ENCODE data around the gene ING1. TPM values are rescaled to one million over a fixed set of nuclear protein-coding genes. Genes with fewer than 3 reads are reported as not detected.
"Not testable (repeated sequence)": the region's sequence is repeated elsewhere in the genome, so short reads cannot be mapped to it uniquely, and the experiment has no call there.

Gene ING1
- total RNA-seq: 14.3 and 18.0 TPM in 2 replicates

- no peak for DNase-seq
Observed at GRCh38 chr13:110713642-110713952, at the start of gene ING1. Gene ING1, plus strand, starts transcription at chr13:110713700. Its CDS starts 450 bp downstream, at chr13:110714150.

DNA sequence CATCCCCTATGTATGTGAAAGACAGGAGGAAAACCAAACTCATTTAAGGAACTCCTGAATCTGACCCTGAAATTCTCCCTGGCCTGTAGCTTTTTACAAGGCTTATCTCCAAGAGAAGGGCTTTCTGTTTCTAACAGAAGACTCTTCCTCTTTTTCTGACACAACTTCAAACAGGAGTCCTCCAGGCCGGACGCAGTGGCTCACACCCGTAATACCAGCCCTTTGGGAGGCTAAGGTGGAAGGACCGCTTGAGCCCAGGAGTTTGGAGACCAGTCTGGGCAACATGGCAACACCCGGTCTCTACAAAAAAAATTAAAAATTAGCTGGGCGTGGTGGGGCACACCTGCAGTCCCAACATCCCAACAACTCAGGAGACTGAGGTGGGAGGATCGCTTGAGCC is 49.5 kb upstream of the ING1 start:
- no peak for DNase-seq

DNA sequence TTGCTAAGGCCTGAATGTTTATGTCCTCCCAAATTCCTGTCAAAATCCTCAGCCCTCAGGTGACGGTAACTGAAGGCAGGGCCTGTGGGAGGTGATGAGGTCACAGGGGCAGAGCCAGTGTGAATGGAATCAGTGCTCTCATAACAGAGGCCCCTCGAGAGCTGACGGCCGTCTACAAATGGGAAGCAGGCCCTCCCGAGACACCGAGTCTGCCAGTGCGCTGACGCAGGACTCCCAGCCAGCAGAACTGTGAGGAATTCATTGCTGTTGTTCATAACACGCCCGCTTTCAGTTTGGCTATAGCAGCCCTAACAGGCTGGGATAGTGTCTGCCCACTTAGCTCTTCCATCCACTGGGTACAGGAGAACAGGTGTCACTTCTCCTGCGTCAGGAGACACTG is 48.8 kb upstream of the ING1 start:
- no peak for DNase-seq

DNA sequence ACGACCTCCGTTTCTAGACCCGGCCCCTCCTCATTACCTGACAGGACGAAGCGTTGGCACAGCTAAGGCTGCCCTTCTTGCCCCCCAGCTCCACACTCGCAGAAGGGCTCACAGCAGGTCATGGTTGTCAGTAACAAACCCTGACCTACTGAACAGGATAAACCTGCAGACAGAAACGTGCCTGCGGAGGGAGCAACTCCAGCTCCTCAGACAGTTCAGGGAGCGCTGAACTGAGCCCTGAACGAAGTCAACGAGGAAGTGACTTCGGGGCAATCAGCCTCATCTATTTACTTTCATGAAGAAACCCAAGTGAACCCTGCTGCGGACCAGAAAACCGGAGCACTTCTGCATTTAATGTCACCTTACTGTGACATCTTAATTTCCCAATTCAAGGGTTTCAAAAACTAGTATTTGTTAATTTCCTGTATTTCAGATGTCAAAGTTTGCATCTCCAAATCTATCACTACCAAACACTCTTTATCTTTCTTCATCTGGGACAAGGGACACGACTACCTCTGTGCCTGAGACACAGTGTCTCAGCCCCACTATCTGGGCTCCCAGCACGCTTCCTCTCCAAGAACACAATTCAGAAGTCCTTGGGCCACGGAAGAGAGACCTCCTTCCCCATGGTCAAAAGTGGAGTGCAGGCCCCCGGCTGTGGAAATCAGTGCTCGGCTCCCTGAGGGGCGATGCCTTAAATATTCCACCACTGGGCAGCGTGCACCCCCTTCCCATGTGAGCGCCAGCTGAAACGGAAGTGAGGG is 47.8 kb upstream of the ING1 start:
- DNase-seq: no peak

DNA sequence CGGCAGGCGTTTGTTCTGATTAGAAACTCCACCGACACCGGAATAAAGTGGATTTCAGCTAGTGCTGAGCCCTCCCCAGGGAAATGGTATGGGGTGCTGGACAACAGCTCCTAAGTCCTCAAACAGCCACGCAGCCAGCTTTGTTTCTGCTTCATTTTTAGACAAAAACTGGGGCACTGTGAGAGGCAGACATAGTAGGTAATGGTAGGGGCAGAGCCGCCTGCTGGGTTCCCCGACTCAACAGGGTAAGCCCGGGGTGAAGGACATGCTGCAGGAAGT is 47.3 kb upstream of the ING1 start:
- no peak for DNase-seq

DNA sequence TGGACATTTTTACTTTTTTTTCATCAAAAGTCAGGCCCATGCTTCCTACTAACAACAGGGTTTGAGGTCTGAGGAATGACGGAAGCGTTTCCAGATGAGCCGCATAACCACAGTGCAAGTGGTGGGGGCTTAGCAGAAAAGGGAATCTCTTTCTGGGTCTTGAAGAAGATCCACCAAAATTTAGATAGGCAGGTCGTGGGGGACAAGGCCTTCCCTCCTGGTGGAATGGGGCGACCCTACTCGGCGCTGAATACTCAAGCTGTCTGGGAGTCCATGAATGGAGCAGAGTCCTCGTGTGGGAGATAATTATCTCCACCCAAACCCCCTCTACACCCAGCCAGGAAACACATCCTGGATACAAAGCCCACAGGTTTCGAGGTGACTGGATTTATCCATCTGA is 44.5 kb upstream of the ING1 start:
- DNase-seq: no peak

DNA sequence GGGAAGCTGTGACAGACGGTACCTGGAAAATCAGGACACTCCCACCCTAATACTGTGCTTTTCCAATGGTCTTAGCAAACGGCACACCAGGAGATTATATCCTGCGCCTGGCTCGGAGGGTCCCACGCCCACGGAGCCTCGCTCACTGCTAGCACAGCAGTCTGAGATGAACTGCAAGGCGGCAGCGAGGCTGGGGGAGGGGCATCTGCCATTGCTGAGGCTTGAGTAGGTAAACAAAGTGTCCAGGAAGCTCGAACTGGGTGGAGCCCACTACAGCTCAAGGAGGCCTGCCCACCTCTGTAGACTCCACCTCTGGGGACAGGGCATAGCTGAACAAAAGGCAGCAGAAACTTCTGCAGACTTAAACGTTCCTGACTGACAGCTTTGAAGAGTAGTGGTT is 43.7 kb upstream of the ING1 start:
- not testable (repeated sequence) for DNase-seq

GRCh38 chr13:110676595-110677587 is 36.6 kb upstream of the ING1 start:
- no peak for DNase-seq

- DNase-seq: no peak
Observed at GRCh38 chr13:110677731-110678545, 35.6 kb upstream of the ING1 start.

DNA sequence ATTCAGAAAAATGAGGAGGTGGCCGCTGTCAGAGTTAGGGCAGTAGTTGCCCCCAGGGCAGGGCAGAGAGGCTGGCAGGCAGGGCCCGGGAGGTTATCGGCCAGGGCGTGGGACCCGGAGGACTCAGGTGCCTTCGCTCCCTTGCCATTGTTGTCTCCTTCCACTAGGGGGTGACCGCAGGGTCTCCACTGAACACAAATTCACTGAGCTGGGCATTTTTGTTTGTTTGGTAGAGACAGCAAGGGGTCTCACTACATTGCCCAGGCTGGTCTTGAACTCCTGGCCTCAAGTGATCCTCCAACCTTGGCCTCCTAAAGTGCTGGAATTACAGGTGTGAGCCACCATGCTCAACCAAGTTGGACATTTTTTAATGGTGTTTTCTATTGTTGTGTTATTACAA is 32.6 kb upstream of the ING1 start:
- peak; percentile 64 for DNase-seq

- DNase-seq: no peak
Observed at GRCh38 chr13:110681868-110682550, 31.5 kb upstream of the ING1 start.

GRCh38 chr13:110682746-110683145 is 30.8 kb upstream of the ING1 start:
- DNase-seq: no peak

DNA sequence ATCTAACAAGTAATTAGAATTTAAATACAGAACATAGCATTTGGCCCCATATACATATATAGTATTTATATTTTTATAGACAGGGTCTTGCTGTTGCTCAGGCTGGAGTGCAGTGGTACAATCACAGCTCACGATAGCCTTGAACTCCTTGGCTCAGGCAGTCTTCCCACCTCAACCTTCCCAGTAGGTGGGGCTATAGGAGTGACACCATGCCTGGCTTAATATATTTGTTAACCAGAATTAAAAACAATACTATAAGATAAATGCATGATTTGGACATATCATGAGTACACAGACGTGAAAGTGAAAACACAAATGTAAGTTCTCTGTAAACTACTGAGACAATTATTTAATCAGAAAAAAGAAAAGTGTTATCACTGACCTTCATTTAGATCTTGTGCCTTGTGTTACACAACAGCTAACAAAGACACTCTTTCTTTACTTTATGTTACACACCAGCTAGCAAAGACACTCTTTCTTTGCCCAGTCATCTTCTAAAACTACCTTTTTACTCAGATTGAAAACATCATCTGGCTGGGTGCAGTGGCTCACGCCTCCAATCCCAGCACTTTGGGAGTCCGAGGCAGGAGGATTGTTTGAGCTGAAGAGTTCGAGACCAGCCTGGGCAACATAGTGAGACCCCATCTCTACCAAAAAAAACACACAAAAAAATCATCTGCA is 30.2 kb upstream of the ING1 start:
- DNase-seq: peak; percentile 55

DNA sequence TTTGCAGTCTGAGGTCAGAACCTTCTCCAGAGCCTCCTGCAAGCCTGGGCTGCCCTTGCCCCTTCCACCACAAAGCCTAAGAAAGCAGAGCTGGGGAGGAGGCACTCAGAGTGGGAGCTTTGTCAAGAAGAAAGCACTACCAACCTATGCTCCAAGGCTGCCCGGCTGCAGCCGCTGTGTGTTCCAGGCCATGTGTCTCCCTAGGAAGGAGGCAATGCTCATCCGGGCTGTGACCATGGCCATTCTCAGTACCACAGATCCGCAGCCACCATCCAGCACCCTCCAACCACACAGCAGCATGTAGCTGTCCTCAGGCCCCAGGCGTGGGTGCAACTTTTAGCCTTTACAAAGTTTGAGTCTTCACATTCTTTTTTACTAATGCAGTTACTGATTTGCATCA is 29.6 kb upstream of the ING1 start:
- DNase-seq: no peak

DNA sequence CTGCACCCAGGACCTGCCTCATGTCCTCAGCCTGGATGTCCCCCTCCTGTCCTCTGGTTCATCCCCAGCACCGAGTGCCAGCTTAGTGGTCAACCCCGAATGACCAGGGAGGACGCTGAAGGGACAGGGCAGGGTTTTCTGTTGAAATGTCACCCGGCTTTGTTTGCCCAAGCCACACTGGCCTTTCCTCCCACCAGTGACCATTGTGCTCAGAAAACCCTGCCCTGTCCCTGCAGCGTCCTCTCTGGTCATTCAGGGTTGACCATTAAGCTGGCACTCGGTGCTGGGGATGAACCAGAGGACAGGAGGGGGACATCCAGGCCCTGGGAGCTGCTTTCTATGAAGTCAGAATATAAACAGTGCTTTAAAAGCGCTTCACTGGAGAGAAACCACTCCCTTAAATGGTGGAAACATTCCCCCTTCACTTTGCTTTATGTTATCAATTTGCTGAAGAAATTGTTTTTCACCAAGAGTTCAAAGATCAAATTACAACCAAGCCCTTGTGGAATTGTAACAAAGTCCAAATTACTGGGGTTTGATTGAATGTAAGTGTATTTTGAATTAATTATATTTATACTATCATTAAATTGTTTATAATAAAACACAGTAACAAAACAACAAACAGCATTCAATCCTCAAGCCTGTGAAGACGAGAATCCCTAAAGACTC is 29.0 kb upstream of the ING1 start:
- no peak for DNase-seq

- no peak for DNase-seq
Observed at GRCh38 chr13:110685305-110686020, 28.0 kb upstream of the ING1 start.

GRCh38 chr13:110687736-110688135 is 25.8 kb upstream of the ING1 start:
- no peak for DNase-seq

DNA sequence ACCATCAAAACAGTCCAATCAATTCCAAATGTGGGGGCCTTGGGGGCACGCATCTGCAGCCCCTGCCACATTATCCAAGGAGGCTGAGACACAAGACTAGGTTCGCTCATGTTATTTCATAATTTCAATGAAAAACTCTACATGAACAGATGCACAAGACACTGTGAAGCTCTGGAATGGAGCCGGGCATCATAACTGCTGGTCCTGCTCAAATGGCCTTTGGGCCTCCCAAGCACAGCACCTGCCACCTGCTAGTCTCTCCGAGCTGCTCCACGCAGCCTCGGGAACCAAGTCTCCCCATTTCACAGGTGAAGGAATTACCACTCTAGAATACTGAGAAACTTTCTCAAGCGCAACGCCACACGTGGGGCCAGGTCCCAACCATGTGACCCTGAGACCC is 24.5 kb upstream of the ING1 start:
- DNase-seq: no peak

GRCh38 chr13:110689711-110690110 is 23.8 kb upstream of the ING1 start:
- no peak for DNase-seq

DNA sequence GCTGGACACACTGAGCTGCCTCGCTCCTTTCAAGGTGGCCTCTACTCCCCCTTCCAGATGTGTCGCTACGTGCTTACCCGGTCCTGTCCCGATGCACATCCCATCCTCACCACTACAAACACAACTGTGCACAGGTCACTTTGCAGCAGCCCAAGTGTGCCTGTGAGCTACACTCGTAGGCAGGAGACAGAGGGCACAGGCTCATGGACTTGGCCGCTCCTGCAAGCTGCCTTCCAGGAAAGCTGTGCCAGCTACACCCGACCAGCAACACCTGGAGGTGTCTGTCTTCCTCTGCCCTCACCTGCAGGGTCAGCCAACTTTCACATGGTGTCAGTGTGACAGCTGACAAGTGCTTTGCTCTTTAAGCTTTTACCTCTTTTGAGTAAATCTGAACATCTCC is 23.0 kb upstream of the ING1 start:
- no peak for DNase-seq

GRCh38 chr13:110695774-110696173 is 17.7 kb upstream of the ING1 start:
- not testable (repeated sequence) for DNase-seq
